ENCODE results near the gene MALL.
"Not testable (repeated sequence)": the region's sequence is repeated elsewhere in the genome, so short reads cannot be mapped to it uniquely, and the experiment has no call there.

The MALL gene

GRCh38 chr2:110097506-110098220 is 18.0 kb downstream of the MALL start:
- DNase-seq = no peak

GRCh38 chr2:110095994-110096633 is 19.5 kb downstream of the MALL start:
- DNase-seq = no peak

- not testable (repeated sequence) for DNase-seq
Observed at GRCh38 chr2:110094884-110095534, 20.6 kb downstream of the MALL start.

GRCh38 chr2:110093924-110094323 is 21.7 kb downstream of the MALL start:
- DNase-seq = not testable (repeated sequence)

GRCh38 chr2:110090164-110090563 is 25.5 kb downstream of the MALL start:
- not testable (repeated sequence) for DNase-seq

- DNase-seq = not testable (repeated sequence)
Observed at GRCh38 chr2:110083757-110084156, 31.9 kb downstream of the MALL start.

GRCh38 chr2:110083162-110083561 is 32.5 kb downstream of the MALL start:
- DNase-seq = not testable (repeated sequence)

- not testable (repeated sequence) for DNase-seq
Observed at GRCh38 chr2:110078104-110078503, 37.5 kb downstream of the MALL start.

GRCh38 chr2:110075896-110076295 is 39.7 kb downstream of the MALL start:
- DNase-seq = not testable (repeated sequence)

- not testable (repeated sequence) for DNase-seq
Observed at GRCh38 chr2:110069869-110070268, 45.8 kb downstream of the MALL start.

GRCh38 chr2:110068153-110068552 is 47.5 kb downstream of the MALL start:
- DNase-seq = not testable (repeated sequence)

GRCh38 chr2:110062332-110062731 is 53.3 kb downstream of the MALL start:
- not testable (repeated sequence) for DNase-seq

- DNase-seq = not testable (repeated sequence)
Observed at GRCh38 chr2:110060550-110060949, 55.1 kb downstream of the MALL start.

GRCh38 chr2:110059694-110060358 is 55.8 kb downstream of the MALL start:
- DNase-seq = not testable (repeated sequence)

- DNase-seq = not testable (repeated sequence)
Observed at GRCh38 chr2:110059009-110059693, 56.5 kb downstream of the MALL start.

GRCh38 chr2:110058034-110058433 is 57.6 kb downstream of the MALL start:
- not testable (repeated sequence) for DNase-seq

GRCh38 chr2:110055819-110056408 is 59.7 kb downstream of the MALL start:
- not testable (repeated sequence) for DNase-seq

- DNase-seq = peak; percentile 60
Observed at GRCh38 chr2:110054521-110055407, 60.9 kb downstream of the MALL start.

- not testable (repeated sequence) for DNase-seq
Observed at GRCh38 chr2:110053688-110054087, 61.9 kb downstream of the MALL start.

GRCh38 chr2:110052166-110052565 is 63.5 kb downstream of the MALL start:
- not testable (repeated sequence) for DNase-seq

- DNase-seq = not testable (repeated sequence)
Observed at GRCh38 chr2:110050222-110050621, 65.4 kb downstream of the MALL start.
